COLO829 (cell line): ENCODE data around the gene ZBED1.
"Not testable (repeated sequence)": the region's sequence is repeated elsewhere in the genome, so short reads cannot be mapped to it uniquely, and the experiment has no call there.

Experiments used
- DNase-seq: peaks from one replicate; pipeline ENCODE4 v3.0.0; 2012; ENCODE audit warnings: low spot score

ZBED1 gene

GRCh38 chrX:2456091-2456490 lies 44.7 kb downstream of the ZBED1 start:
- DNase-seq, result not testable (repeated sequence)

GRCh38 chrX:2454620-2455019 lies 46.2 kb downstream of the ZBED1 start:
- DNase-seq, result not testable (repeated sequence)

- no peak for DNase-seq
These were observed 48.0 kb downstream of the ZBED1 start for GRCh38 chrX:2452799-2453198.

- no peak for DNase-seq
These were observed 48.4 kb downstream of the ZBED1 start for GRCh38 chrX:2452317-2452784.

- no peak for DNase-seq
These were observed 49.1 kb downstream of the ZBED1 start for GRCh38 chrX:2451501-2452316.

GRCh38 chrX:2450681-2451080 lies 50.1 kb downstream of the ZBED1 start:
- DNase-seq, result no peak

GRCh38 chrX:2449135-2449886 lies 51.5 kb downstream of the ZBED1 start:
- DNase-seq, result no peak

GRCh38 chrX:2447484-2447883 lies 53.3 kb downstream of the ZBED1 start:
- no peak for DNase-seq

- DNase-seq, result no peak
These were observed 54.0 kb downstream of the ZBED1 start for GRCh38 chrX:2446815-2447214.

GRCh38 chrX:2445662-2446623 lies 54.8 kb downstream of the ZBED1 start:
- DNase-seq, result no peak

- peak; percentile 8 for DNase-seq
These were observed 58.1 kb downstream of the ZBED1 start for GRCh38 chrX:2442694-2443093.

- no peak for DNase-seq
These were observed 59.3 kb downstream of the ZBED1 start for GRCh38 chrX:2441466-2441865.

GRCh38 chrX:2439613-2440012 lies 61.2 kb downstream of the ZBED1 start:
- no peak for DNase-seq
